Measurements from ENCODE around the gene GCNT4.

The GCNT4 gene

DNA sequence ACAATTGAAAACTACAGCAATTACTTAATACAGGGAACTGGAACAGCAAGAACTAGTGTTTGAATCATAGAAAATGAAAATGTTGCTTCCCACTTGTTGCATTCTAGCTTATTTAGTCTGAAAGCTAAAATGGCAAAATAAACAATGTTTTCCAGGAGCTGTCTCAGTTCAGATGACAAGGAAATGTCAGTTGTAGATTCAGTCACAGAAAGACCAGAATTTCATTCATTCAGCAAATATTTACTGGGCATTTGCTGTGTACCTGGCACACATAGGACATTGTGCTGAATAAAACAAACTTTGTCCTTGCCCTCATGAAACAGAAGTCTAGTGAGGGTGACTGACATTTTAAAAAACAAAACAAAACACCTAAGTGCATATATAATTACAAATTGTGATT, 41.5 kb downstream of the GCNT4 start:
- DNase-seq: no peak

DNA sequence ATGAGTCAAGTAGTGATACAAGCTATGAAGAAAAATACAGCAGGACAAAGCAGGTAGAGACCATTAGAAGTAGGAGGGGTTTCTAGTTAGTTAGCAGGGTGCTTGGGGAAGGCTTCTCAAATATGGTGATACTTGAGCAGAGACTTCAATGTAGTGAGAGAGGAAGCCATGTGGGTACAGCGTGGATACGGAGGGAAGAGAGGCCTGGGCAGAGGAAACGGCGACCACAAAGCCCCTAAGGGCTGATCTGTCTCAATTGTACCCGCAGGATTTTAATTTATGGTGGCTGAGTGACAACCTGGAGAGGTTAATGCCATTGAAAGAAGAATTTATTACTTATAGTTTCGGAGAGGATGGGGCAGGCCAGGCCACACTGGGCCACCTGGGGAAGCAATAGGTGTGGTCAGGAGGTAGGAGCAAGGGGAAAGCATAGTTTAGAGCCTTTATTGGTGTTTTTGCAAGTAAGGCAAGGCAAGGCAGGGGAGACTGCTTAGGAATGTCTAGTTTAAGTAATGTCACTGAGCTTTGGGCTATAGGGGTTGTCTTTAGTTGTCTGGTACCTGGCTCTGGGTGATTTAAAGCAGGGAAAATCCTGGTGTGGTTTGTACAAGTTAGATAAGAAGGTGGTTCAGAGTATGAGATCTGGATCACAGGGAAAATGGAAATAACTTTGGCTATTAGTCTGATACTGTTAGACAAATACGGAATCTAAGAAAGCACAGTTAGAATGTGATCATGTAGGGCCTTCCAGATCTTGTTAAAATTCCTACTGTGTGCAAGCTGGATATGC, 42.6 kb downstream of the GCNT4 start:
- no peak for DNase-seq

DNA sequence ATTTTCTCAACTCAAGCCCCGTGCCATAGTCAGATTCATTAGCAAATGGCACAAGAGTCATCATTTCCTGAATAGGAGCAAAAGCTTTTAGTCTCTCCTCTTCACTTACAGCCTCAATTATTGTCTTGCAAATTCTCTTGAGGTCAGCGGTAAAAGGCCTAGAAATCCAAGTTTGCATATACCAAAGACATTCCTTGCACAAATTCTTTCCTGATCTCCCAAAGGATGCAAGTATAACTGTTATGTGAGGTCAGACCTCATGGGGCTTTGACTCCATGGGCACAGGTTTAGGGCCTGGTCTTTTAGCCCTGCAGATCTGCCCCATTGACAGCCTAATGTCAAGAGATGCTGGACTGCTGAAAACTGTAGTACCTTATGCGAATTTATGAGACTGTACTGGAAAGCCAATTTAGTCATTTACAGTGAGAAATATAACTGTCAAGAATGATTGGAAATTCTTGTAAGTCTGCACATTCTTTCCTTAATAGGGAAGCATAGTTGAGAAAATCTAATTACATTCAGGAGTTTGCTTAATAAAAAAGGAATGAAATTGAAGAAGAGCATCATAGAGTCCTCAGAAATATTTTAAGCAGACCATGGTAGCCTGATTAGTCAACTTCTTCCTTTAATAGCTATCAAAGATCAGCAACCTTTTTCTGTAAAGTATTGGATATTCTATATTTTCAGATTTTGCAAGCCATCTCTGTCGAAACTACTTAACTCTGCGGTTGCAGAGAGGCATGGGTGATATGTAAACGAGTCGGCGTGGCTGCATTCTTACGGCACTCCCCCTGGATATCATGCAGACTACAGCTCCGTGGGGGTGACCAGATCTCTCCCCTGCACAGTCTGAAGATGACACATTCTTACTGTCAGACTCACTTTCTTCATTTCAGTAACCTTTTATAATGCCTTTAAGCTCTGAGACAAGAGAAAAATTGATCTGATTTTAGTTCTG, 45.2 kb downstream of the GCNT4 start:
- DNase-seq: peak; percentile 67

DNA sequence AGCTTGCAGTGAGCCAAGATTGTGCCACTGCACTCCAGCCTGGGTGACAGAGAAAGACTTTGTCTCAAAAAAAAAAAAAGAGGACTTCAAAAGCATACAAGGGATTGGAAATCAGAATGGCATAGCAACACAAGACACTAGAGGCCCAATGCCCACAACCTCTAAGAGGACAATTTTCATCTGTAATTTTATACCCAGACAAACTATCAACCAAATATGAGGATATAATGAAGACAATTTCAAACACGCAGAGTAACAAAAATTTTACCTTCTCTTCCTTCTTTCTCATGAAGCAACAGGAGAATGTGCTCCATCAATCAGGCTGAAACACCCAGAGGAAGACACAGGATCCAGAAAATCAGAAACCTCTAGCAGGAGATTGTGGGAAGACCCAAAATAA, 46.8 kb downstream of the GCNT4 start:
- no peak for DNase-seq

All from fibroblast of upper back skin (primary cell).